Measurements from ENCODE around the gene MTSS2.

The MTSS2 gene

DNA sequence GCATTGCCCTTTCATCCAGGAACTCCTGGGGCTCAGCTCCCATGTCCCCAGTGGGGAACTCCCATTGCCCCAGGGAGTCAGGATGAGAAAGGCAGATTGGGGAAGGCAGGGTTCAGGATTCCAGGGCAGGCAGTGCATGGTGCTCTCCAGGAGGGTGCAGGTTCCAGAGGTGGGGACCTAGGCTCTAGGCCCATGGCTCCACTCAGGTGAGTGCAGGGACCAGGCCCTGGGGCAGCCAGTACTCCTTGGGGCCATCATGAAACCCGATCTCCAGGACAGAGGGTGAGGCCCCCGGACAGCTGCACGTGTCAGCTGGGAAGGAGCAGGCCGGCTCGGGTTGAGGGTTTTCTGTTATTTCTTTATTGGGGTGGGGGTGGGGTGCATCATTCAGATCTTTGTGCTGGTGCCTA, 1.3 kb upstream of the MTSS2 start:
- no peak for DNase-seq (ENCODE audit: low read depth in 2 of 2)

DNA sequence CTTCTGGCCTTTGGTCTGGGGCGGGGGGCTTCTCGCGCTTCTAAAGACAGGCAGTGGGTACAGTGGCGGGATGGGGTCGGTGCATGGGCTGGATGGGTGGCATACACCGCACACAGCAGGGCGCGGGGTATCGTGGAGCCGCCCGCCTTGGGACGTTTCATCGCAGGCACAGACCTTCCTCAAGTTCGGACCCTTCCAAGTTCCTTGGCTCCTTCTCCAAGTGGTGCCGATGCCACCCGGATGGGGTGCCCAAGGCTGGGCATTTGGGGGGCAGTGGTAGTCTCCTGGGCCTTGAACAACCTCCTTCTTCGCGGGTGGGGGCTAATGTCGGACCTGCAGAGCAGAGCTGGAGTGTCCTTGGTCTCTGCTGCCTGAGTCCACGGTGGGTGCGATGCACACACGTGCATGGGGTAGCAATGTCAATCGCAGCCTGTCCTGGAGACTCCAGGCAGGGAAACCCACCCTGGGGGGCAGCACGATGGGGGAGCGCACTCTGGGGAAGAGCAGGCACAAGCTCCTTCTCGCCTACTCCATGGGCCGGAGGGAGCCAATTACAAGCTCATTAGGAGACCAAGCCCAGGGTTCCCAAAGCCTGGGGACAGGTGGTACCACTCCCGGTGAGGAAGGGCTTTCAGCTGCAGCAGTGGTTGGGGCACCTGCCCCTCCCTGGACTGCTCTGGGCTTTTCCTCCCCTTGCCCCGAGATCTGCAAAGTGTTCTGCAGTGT, 686 bp upstream of the MTSS2 start:
- DNase-seq (ENCODE audit: low read depth in 2 of 2), result no peak

DNA sequence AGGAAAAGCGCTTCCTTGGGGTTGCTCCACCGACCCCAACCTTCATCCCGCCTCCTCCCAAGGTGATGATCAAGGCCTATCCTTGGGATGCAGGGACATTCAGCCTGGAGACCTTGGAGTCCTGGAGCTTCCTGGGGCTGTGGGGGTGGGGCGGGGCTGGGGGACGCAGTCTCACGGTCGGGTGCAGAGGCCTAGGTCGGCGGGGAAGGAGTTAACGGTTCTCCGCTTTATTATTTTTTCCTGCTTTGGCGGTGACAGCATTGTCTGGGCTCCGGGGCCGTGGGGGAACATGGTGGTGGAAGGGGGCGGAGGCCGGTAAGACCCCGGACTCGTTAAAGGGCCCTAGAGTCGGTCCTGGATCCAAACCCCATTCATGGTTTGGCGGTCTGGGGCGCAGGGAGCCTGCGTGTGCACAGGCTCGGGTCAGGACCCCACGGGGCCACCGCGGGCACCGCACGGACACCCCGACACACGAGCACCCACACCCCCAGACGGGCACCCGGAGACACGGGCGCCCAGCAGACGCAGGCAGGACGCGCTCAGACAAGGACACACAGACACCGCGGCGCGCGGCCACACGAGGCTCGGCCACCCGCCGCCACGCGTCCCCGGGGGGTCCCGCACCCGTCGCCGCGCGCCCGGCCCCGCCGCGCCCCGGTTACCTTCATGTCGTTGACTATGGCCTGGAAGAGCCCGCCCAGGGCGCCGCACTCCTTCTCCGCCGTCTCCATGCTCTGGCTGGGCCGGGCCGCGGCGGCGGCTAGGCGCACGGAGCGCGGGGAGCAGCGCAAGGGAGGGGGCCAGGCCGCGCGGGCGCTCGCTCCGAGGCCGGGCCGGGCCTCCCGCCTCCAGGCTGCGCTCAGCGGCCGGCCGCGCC, 554 bp downstream of the MTSS2 start:
- DNase-seq (ENCODE audit: low read depth in 2 of 2), result no peak

DNA sequence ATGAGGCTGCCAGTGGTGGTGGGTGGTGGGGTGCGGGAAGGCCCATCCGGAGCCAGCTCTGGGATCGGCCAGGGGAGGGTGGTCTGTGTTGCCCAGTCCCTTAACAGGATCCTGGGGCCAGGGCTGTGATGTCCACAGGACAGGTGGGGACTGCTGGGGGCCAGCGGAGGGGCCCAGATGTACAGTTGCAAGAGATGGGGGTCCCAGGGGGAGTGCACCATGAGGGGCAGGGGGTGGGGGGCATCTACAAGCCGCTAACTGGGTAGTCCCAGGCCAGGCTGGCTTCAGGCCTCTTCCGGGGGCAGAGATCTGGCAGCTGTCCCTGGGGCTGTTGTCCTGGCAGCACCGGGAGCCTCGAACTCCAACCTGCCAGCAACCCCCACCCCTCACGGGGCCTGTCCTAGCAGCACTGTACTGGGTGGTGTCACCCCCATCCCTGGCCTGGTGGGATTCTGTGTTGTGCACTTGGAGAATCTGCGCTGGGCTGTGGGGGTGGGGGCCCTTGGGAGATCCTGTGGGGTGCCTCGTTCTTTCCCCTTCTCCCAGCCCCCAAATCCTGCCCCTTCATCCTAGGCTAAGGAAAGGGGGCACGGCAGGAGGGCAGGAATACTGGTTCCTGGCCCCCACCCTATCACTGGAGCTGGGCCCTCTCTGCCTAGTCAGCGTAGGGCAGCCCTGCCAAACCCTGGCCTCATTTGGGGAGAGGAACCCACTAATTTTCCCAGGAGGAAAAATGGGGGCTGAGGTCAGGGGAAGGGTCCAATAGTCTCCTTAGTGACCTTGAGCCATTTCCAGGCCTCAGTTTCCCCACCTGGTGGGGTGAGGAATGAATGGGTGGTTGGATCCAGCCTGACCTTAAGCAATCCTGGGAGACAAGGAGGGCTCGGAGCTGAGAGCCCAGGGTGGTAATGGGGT, 1.4 kb downstream of the MTSS2 start:
- DNase-seq (ENCODE audit: low read depth in 2 of 2), result no peak

DNA sequence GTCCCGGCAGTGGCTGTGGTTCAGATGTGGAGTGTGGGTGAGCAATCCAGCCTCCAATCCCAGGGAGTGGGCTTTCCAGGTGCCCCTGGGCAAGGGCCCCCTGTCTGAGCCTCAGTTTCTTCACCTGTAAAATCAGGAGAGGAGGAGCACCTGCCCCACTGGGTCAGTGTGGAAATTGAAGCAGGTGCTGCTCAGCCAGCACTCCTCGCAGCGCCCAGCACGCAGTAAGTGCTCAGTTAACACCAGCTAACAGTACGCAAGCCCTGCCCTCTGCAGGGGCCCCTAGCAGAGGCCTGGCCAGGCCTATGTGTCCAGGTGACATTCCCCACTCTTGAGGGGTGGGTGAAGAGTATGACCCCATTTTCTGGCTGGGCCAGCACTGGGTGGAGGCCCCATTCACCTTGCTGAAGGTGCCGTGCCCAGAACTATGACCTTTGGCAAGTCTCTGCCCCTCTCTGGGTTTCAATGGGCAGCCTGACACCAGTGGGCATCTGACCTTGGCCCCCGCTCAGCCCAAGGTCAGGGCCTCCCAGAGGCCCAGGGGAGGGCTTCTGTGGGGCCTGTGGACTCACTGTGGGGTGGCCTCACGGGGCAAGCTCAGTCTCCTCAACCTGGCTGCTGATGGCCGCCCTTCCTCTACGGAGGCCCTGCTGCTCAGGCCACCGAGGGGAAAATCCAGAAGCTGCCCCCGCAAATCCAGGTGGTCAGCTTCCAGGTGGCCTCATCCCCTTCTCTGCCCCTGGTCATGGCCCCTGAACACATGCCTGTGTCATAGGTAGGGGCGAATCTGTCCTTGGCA, 2.5 kb downstream of the MTSS2 start:
- DNase-seq (ENCODE audit: low read depth in 2 of 2), result no peak

DNA sequence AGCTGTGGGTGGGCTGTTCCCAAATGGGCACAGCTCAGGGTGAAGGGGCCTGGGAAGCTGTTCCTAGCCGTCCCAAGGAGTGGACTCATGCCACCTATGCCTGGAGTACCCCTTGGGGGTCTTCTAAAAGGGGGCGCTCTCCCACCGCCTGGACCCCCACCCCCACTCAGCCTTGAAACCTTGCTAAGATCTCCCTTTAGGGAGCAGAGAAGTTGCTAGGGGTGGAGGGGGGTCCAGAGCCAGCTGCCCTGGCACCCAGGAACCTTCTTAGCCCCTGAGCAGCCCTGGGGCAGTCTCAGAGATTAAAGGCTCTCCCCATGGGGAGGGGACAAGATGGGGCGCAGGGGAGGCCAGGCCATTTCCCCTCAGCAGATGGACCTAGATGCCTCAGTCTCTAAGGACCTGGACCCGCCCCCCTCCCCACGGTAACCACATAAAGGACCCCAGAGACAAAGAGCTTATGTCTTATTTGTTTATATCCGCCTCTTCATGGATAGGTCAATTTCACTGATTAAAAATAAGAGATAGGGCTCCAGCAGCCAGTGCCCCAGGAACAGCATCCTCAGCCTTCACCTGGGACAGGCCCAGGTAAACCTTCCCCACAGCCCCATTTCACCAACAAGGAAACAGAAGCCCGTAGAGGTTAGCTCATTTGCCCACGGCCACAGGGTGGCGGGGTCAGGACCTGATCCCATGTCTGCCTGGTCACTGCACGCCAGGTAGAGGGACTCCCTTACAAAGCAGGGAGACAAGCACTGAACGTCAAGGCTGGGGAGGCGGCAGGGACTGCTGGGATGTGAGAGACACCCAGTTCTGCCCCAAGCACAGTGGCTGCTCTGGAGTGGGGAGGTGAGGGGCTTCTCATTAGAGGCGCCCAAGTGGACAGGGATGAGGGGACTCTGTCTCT, 3.4 kb downstream of the MTSS2 start:
- no peak for DNase-seq (ENCODE audit: low read depth in 2 of 2)

DNA sequence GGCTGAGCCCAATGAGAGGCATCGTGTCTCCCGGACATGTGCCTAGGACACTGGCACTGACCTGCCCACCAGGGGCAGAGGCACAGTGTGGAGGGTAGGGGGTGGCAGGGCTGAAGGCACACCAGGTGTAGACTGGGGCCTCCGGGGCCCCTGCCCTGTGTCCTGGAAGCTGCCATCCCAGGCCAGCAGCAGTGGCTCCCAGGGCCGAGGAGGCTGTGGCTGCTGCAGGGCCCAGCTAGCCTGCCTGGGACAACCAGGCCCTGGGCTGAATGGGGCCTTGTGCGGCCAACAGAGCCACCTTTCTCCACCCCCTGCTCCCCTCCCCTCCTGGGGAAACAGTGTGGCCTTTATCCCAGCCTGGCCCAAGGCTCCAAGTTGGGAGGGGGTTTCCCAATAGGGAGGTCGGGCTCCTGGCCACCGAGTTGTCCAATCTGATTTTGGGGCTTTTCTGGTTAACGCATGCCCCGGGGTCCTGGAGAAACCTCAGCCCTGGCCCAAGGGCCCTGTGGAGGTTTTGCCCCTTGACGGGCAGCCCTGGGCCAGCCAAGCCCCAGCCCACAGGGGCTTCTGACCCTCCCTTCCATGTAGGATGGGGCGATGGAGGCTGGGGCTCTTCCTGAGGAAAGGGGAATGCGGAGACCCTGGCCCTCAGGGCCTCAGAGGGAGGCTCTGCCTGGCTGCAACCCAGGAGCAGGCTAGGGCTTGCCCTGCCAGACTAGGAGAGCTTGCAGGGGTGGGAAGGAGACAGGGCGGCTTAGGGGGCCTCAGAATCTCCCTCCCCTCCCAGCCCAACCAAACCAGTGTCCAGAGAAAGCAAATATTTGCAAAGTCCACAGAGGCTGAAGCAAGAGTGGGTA, 4.2 kb downstream of the MTSS2 start:
- no peak for DNase-seq (ENCODE audit: low read depth in 2 of 2)

DNA sequence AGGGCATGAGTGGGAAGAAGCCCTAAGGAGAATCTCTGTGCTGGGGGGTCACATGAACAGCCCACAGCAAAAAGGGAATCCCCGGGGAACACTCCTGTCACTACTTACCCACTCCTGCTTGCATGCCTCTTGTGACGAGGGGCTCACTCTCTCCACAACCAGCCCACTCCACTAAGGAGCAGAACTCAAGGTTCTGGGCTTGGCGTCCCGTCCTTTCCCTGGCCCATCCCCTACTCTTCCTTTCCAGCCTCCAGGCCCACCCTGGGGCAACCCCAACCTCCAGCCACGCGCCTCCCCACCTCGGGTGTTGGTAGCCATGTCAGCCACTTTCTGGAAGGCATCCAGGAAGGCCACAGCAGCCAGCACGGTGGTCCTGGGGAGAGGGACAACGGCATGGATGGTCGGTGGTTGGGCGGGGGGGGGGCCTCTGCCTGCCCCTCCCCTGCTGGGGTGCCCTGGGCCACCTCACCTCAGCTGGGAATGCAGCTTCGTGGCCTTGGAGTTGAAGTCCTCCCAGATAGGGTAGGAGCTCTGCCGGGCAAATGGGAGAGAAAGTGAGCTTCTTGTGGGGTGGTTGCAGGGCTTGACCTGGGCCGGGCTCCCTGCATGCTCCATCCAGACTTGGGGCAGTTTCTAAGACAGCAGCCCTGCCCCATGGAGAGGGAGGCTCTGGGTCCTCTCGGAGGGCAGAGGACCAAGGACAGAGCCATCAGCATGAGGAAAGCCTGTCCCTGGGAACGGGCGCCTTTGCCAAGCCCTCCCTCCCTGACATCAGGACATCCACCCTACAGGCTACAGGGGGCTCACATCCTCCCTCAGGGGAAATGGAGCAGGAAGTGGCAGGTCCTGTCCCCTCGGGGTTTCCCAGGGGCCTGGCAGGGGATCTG, 5.1 kb downstream of the MTSS2 start:
- DNase-seq (ENCODE audit: low read depth in 2 of 2), result no peak

DNA sequence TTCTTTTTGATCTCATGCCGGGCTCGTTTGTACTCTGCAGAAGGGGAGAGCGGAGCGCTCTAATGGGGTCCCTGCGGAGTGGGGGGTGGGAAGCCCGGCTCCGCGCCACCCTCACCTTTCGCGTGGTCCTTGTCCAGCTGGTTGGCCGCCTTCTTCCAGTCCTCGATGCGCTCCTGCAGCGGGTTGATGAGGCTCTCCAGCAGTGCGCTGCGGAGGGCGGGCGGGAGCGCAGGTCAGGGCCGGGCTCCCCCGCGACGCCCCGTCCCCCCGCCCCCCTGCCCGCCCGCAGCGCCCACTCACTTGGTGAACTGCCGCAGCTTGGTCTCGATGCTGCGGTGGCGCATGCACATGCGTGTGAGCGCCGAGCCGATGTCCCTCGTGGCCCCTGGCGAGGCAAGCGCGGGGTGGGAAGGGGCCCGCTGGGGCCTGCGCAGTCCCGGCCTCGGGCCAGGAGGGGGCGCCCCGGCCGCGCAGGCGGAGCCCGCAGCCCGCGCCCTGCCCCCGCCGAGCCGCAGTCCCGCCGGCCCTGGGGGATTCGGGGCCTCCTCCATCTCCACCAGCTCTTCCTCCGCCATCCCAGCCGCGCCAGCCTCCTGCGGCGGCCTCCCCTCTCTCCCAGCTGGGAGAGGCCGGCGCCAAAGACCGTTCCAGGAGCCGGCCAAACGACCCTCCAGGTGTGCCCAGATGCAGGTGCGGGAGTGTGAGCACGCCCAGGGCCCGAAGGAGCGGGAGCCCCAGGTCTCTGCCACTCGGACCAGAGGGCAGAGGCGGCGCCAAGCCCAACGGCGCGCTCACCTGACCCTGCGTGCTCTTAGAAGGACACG, 6.0 kb downstream of the MTSS2 start:
- peak in 1 of 2 donors; percentile 6 for DNase-seq (ENCODE audit: low read depth in 2 of 2)

DNA sequence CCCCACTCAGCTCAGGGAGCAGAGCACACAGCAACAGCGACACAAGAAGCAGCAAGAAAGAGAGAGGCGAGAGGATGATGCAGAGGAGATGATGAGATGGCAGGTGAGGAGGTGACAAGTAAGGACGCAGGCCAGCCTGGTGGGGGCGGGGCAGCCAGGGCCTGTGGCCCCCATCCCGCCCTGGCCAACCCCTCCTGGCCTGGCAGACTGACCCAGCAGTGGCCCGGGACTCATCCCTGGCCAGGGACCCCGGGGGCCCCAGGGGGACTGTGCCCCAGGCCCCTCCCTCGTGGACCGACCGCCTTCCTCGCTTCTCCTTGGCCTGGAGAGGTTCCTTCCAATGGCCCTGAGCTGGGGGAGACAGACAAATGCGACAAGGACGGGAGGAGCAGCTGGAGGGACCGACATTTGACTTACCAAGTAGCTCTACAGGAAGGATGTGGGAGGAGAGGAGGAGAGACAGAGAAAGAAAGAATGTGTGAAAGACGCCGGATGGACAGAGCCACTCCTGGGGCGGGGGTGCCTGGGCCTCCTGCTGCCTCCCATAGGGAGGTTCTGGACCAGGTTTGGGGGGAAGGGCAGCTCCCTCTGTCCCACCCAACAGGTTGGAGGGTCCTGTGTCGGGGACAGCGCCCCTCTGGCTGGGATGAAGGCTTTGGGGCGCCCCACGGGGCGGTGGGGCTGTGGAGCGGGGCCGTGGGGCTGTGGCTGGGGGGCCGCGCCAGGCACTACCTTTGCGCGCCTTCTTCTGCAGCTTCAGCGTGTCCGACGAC, 6.8 kb downstream of the MTSS2 start:
- no peak for DNase-seq (ENCODE audit: low read depth in 2 of 2)

DNA sequence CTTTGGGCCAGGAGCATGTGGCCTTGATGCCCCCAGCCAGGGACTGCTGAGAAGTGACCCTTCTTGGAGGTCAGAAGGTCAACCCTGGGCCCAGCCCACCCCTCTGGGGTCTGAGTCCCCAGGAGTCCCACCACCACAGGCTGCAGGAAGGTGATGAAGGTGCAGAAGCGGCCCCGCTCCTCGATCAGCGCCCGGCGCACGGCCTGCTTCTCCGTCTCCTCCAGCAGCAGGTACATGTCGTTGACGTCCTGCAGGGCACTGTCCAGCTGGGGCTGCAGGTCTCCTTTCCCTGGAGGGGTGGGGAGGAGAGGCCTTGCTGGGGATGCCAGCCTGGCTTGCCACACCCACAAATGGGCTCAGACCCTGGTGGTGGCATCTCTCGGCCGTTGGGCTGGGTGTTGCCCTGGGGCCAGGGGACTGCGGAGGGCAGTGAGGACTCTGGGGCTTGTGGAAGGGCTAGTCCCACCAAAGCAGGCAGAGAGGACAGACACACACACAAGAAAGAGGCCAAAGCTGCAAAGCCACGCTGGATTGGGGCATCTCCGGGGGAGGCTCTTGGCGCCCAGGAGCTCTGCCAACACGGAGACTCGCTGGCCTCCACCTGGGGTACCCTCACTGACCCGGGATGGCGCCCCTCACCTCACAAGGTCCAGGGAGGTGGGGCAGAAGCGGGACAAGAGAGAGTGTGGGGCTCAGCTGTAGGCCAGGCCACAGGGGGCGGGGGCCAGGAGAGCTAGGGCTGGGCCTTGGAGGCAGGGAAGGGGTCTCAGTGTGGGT, 7.5 kb downstream of the MTSS2 start:
- no peak for DNase-seq (ENCODE audit: low read depth in 2 of 2)

DNA sequence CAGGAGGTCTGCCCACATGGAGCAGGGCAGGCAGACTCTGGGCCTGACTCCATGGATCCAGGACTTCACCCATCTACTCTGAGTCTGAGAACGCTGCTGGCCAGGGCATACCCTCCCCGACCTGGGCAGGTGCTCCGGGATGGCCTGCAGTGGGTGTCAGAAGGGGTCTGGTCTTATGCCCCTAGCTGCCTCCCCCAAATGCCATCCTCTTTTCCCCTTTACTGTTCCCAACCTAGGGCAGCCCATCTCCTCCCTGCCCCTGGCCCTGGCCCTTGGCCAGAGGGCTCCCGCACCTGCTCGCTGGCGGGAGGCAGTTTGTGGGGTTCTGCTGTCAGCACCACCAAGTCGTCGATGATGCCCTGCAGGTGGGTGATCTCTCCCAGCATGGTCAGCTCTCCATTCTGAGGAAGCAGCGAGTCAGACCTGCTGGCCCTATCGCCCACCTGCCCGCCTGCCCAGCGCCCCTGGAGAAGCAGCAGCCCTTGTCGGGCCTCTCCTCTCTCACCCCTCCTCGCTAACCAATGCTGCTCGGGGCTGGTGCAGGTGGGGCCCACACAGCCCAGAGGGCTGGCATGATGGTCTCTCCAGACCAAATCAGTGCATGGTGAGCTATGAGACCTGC, 8.2 kb downstream of the MTSS2 start:
- DNase-seq (ENCODE audit: low read depth in 2 of 2), result no peak

DNA sequence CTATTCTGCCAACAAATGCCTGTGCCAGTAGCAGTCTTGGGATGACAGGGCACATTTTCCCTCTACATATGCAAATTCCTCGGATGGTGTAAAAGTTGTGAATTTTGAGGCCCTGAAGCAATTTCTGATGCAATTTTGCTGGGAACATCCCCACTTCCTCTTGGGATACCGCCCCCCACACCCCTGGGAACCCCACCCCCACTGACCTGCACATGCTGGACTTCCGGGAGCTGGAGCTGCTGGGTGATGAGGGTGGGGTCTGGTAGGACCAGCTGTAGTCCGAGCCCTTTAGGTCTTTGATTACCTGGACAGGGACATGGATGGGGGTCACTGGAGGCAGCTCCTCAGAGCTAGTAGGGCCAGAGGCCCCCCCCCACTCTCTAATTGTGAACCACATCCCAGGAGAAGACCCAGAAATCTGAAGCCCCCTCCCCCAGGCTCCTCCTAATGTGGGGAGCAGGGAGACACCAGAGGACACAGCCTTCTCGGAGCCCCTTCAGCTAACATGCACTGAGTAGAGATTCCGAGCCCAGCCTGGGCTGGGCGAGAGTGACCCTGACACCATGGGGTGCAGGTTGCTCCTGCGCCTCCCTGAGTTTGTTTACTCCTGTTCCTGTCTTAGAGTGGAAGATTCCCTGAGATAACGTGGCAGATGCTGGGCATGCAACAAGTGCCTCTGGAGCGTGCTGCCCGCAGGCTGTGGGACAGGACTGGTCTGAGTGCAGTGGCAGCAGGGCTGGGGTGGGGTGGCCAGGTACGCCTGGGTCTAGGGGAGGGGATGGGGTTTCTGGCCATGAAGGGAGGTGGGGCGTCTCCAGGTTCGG, 9.0 kb downstream of the MTSS2 start:
- DNase-seq (ENCODE audit: low read depth in 2 of 2), result no peak

DNA sequence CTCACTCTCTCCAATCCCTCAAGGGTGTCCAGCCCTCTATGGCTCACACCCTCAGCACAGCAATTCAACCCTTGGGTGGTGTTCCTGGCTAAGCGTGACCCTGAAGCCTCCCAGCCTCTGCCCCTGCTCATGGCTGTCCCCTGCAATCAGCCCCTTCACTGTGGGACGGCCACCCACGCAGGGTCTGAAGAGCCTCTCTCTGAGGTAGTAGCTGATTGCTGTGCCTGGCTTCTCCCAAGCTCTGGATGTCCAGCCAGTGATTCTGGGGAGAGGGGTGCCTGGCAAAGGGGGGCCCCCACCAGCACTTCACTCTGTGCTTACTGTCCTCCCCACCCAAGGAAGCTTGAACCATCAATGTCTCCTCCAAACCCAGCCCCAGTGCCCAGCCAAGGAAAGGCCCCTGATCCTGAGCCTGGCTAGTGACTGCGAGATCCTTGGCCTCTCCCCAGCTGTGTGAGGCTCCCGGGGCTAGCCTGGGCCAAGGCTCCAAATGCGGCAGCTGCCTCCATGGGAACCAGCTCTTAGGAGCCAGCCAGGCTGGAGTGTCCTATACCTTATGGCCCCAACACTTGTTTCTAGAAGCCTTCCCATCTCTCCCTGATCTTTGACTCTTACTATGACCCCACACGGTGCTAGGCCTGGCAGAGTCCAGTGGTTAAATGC, 9.9 kb downstream of the MTSS2 start:
- DNase-seq (ENCODE audit: low read depth in 2 of 2), result no peak

Measured in stimulated activated CD4-positive, alpha-beta T cell treated with anti-CD3 and anti-CD28 coated beads, Interleukin-15, amount 100 ng/mL, for 48 hours (primary cell).